PC-9 (cell line): ENCODE results near the gene PLEKHG1.

Experiments
- EZH2 ChIP-seq: fragments of 200-600 bp; sonication (generic); IDR thresholded peaks from 2 replicates; pipeline ENCODE4 v1.8.0; 2017; ENCODE audit warnings: antibody characterized with exemption, low read depth
- TF ChIP-seq, protein P1 (sequence below): fragments of 200-600 bp; sonication (generic); conservative IDR thresholded peaks from 2 replicates; pipeline ENCODE4 v1.6.1; 2017; ENCODE audit warnings: mixed run types, antibody characterized with exemption, mild to moderate bottlenecking, moderate library complexity

DNA sequence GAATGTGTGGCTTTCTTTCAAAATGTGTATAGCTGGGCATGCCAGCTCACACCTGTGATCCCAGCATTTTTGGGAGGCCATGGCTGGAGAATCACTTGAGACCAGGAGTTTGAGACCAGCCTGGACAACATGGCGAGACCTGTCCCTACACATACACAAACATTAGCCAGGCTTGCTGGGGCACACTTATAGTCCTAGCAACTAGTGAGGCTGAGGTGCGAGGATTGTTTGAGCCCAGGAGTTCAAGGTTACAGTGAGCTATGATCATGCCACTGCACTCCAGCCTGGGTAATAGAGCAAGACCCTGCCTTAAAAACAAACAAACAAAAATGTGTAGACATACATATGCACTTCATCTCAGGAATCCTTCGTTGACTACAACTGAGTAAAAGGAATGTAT, 31.1 kb upstream of the PLEKHG1 start:
- TF ChIP-seq, protein P1, sequence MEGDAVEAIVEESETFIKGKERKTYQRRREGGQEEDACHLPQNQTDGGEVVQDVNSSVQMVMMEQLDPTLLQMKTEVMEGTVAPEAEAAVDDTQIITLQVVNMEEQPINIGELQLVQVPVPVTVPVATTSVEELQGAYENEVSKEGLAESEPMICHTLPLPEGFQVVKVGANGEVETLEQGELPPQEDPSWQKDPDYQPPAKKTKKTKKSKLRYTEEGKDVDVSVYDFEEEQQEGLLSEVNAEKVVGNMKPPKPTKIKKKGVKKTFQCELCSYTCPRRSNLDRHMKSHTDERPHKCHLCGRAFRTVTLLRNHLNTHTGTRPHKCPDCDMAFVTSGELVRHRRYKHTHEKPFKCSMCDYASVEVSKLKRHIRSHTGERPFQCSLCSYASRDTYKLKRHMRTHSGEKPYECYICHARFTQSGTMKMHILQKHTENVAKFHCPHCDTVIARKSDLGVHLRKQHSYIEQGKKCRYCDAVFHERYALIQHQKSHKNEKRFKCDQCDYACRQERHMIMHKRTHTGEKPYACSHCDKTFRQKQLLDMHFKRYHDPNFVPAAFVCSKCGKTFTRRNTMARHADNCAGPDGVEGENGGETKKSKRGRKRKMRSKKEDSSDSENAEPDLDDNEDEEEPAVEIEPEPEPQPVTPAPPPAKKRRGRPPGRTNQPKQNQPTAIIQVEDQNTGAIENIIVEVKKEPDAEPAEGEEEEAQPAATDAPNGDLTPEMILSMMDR, result no peak
- no peak for TF ChIP-seq EZH2
